PFSK-1 (cell line): ENCODE data around the gene IFITM2.

Experiments
- SIN3A ChIP-seq: IDR thresholded peaks from 2 replicates; pipeline ENCODE4 v1.6.1; 2012; ENCODE audit warnings: mild to moderate bottlenecking, low read length, moderate library complexity, borderline replicate concordance; ENCODE audit not compliant: insufficient read depth
- TAF1 ChIP-seq: IDR thresholded peaks from 2 replicates; pipeline ENCODE4 v1.6.1; 2012; ENCODE audit warnings: low read length, control low read depth, borderline replicate concordance; ENCODE audit not compliant: insufficient read depth

- TF ChIP-seq TAF1 (peak; percentile 42; the same call in 1 of the 2 replicates), SIN3A (no peak)
Observed at GRCh38 chr11:355581-356458, 48.2 kb downstream of the IFITM2 start.
